GM12892 (cell line): ENCODE measurements around the gene SPI1.

Experiments
- DNase-seq: peaks from one replicate; pipeline ENCODE4 v3.0.0; 2011; ENCODE audit not compliant: insufficient read length
- FAIRE-seq: peaks from 2 replicates; lab custom pipeline; 2011; peaks lifted over from hg19 to GRCh38; lab: Jason Lieb, UNC
- POLR2A ChIP-seq: IDR thresholded peaks from 2 replicates; pipeline ENCODE4 v1.6.1; 2011; ENCODE audit warnings: low read depth, low read length, control low read depth
- POLR2AphosphoS5 ChIP-seq: IDR thresholded peaks from 2 replicates; pipeline ENCODE4 v1.6.1; 2011; ENCODE audit warnings: low read depth, low read length, control low read depth
- TAF1 ChIP-seq: IDR thresholded peaks from 2 replicates; pipeline ENCODE4 v1.6.1; 2011; ENCODE audit warnings: low read depth, mild to moderate bottlenecking, control low read depth, low read length, borderline replicate concordance

Gene SPI1

GRCh38 chr11:47378836-47379170 is 456 bp upstream of the SPI1 start:
- peak; percentile 5 for FAIRE-seq
- TF ChIP-seq POLR2A (no peak), TAF1 (no peak), POLR2AphosphoS5 (no peak)
- DNase-seq, result no peak

- FAIRE-seq (no peak), DNase-seq (no peak)
- TF ChIP-seq POLR2AphosphoS5 (no peak), POLR2A (no peak), TAF1 (no peak)
These were observed 757 bp downstream of the SPI1 start for GRCh38 chr11:47377571-47378009.

GRCh38 chr11:47376525-47377371 is 1.6 kb downstream of the SPI1 start:
- DNase-seq (no peak), FAIRE-seq (peak; percentile 89)
- TF ChIP-seq POLR2AphosphoS5, result no peak
- TF ChIP-seq POLR2A, result peak; percentile 40; the same call in 1 of the 2 replicates

- 0 out of 2 replicates have a peak, but pooled peaks have one; percentile 0 for TF ChIP-seq POLR2AphosphoS5
- TF ChIP-seq TAF1, result no peak
- DNase-seq (no peak), FAIRE-seq (peak; percentile 64)
These were observed 2.2 kb downstream of the SPI1 start for GRCh38 chr11:47376107-47376524.

GRCh38 chr11:47375546-47376085 is 2.7 kb downstream of the SPI1 start:
- DNase-seq (no peak), FAIRE-seq (no peak)
- TF ChIP-seq POLR2AphosphoS5 (no peak), TAF1 (no peak), POLR2A (no peak)

GRCh38 chr11:47375020-47375419 is 3.3 kb downstream of the SPI1 start:
- FAIRE-seq, result no peak
- TF ChIP-seq POLR2A (no peak), POLR2AphosphoS5 (no peak), TAF1 (no peak)

GRCh38 chr11:47374720-47375019 is 3.7 kb downstream of the SPI1 start:
- no peak for DNase-seq
- TF ChIP-seq TAF1, result no peak
- TF ChIP-seq POLR2A, result no peak
- no peak for TF ChIP-seq POLR2AphosphoS5
- FAIRE-seq, result no peak

More at GRCh38 chr11:47375020-47375419, 3.3 kb downstream of the SPI1 start:
- DNase-seq, result no peak

- TF ChIP-seq TAF1, result no peak
- TF ChIP-seq POLR2A, result no peak
- no peak for TF ChIP-seq POLR2AphosphoS5
- FAIRE-seq (peak; percentile 89), DNase-seq (peak; percentile 82)
These were observed 4.2 kb downstream of the SPI1 start for GRCh38 chr11:47373876-47374719.

GRCh38 chr11:47372422-47372821 is 5.9 kb downstream of the SPI1 start:
- FAIRE-seq (no peak), DNase-seq (no peak)
- no peak for TF ChIP-seq POLR2A
- TF ChIP-seq POLR2AphosphoS5, result no peak

- no peak for DNase-seq
- no peak for TF ChIP-seq POLR2AphosphoS5
- TF ChIP-seq POLR2A, result no peak
- TF ChIP-seq TAF1, result no peak
- no peak for FAIRE-seq
These were observed 8.7 kb downstream of the SPI1 start for GRCh38 chr11:47369676-47370075.

GRCh38 chr11:47366020-47366490 is 12.3 kb downstream of the SPI1 start:
- TF ChIP-seq POLR2AphosphoS5 (no peak), TAF1 (no peak), POLR2A (no peak)
- DNase-seq, result no peak
- FAIRE-seq, result no peak
